Heart left ventricle (tissue), 13 donors: ENCODE measurements around the gene NSUN2.

ENCODE experiments used
- POLR2A ChIP-seq, 2 donors: fragments of 450-650 bp; IDR thresholded peaks; one replicate each; pipeline ENCODE4 v1.6.1; 2017; ENCODE audit warnings: antibody characterized with exemption in 2 of 2, mild to moderate bottlenecking in 2 of 2, moderate library complexity in 2 of 2
- TF ChIP-seq, protein P1 (sequence below), 12 donors: fragments of 200-600 bp; sonication (generic) in 4 of 12; IDR thresholded peaks; one replicate each; pipeline versions ENCODE4 v1.5.0 to v1.8.0; 2018 to 2022; ENCODE audit warnings: antibody characterized with exemption in 12 of 12, mild to moderate bottlenecking in 5 of 12
- donor health status: ischemic (EF 13 %, LVEDD 7.1; RV severe dilation, severe dysfunction).
- donor health status: DM: no; HTN: yes; CAD: no.
- donor health status: DM: no; HTN: no; CAD: no.
- donor health status: ischemic (EF 25% LVEDD 6.9; RV normal size, moderate dysfunction).
- donor health status: ischemic (EF 25% LVEDD 5.7; RV mildly dilated, moderate dysfunction).
- donor health status: ischemic (EF 35%, LVEDD 5.7; RV mildly dilated, moderate dysfunction).
- donor health status: nonischemic (EF 11% LVEDD 7.7; RV severe dilation, severe dysfunction).
- donor health status: DM: yes; HTN: yes; CAD: no.
- donor health status: PGD.
- donor health status: ischemic (EF 29% LVEDD 5.4; RV normal size, mild dysfunction).
- donor health status: nonischemic (EF 23%, LVEDD 6.1; RV moderate dilation, normal function).

DNA sequence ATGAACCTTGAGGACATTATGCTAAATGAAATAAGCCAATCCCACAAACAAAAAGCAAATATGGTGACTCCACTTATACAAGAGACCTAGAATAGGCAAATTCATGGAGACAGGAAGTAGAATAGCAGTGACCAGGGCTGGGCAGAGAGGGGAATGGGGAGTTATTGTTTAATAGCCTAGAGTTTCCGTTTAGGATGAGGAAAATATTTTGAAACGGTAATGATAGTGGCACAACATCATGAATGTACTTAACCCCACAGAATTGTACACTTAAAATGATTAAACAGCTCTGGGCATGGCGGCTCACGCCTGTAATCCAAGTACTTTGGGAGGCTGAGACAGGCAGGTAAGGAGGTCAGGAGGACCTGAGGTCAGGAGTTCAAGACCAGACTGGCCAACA is 65.8 kb downstream of the NSUN2 start:
- TF ChIP-seq, protein P1, sequence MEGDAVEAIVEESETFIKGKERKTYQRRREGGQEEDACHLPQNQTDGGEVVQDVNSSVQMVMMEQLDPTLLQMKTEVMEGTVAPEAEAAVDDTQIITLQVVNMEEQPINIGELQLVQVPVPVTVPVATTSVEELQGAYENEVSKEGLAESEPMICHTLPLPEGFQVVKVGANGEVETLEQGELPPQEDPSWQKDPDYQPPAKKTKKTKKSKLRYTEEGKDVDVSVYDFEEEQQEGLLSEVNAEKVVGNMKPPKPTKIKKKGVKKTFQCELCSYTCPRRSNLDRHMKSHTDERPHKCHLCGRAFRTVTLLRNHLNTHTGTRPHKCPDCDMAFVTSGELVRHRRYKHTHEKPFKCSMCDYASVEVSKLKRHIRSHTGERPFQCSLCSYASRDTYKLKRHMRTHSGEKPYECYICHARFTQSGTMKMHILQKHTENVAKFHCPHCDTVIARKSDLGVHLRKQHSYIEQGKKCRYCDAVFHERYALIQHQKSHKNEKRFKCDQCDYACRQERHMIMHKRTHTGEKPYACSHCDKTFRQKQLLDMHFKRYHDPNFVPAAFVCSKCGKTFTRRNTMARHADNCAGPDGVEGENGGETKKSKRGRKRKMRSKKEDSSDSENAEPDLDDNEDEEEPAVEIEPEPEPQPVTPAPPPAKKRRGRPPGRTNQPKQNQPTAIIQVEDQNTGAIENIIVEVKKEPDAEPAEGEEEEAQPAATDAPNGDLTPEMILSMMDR (IDR thresholded peaks at IDR 0.05), result no peak
- TF ChIP-seq POLR2A (IDR thresholded peaks at IDR 0.05), result no peak
